8988T (cell line): Measurements from ENCODE around the gene DYNLL1.
"Not testable (repeated sequence)": the region's sequence is repeated elsewhere in the genome, so short reads cannot be mapped to it uniquely, and the experiment has no call there.

Source experiments
- DNase-seq: peaks from one replicate; pipeline ENCODE4 v3.0.0; 2011

Gene DYNLL1

GRCh38 chr12:120475643-120476042 is 20.3 kb upstream of the DYNLL1 start:
- DNase-seq = no peak

GRCh38 chr12:120479458-120479857 is 16.5 kb upstream of the DYNLL1 start:
- no peak for DNase-seq

GRCh38 chr12:120480211-120480610 is 15.7 kb upstream of the DYNLL1 start:
- DNase-seq = no peak

- no peak for DNase-seq
These were observed 14.7 kb upstream of the DYNLL1 start for GRCh38 chr12:120481022-120481767.

- no peak for DNase-seq
These were observed 12.3 kb upstream of the DYNLL1 start for GRCh38 chr12:120483621-120484020.

- no peak for DNase-seq
These were observed 9.7 kb upstream of the DYNLL1 start for GRCh38 chr12:120485961-120486881.

- not testable (repeated sequence) for DNase-seq
These were observed 8.4 kb upstream of the DYNLL1 start for GRCh38 chr12:120487552-120487951.

GRCh38 chr12:120488057-120488640 is 7.8 kb upstream of the DYNLL1 start:
- no peak for DNase-seq

- DNase-seq = no peak
These were observed 6.9 kb upstream of the DYNLL1 start for GRCh38 chr12:120489018-120489417.

- no peak for DNase-seq
These were observed 5.6 kb upstream of the DYNLL1 start for GRCh38 chr12:120490325-120490724.

GRCh38 chr12:120490833-120491512 is 4.9 kb upstream of the DYNLL1 start:
- no peak for DNase-seq

GRCh38 chr12:120495186-120495730 is 655 bp upstream of the DYNLL1 start:
- DNase-seq = no peak

GRCh38 chr12:120496413-120497340 is 764 bp downstream of the DYNLL1 start:
- DNase-seq = peak; percentile 34

GRCh38 chr12:120497524-120498150 is 1.7 kb downstream of the DYNLL1 start:
- DNase-seq = no peak

- no peak for DNase-seq
These were observed 3.1 kb downstream of the DYNLL1 start for GRCh38 chr12:120498870-120499515.

- no peak for DNase-seq
These were observed 4.7 kb downstream of the DYNLL1 start for GRCh38 chr12:120500581-120500980.

- no peak for DNase-seq
These were observed 8.7 kb downstream of the DYNLL1 start for GRCh38 chr12:120504587-120504986.

- no peak for DNase-seq
These were observed 12.6 kb downstream of the DYNLL1 start for GRCh38 chr12:120508537-120508936.

GRCh38 chr12:120514002-120514401 is 18.1 kb downstream of the DYNLL1 start:
- DNase-seq = no peak

- no peak for DNase-seq
These were observed 19.6 kb downstream of the DYNLL1 start for GRCh38 chr12:120515496-120515895.
